Kidney epithelial cell (primary cell): Measurements from ENCODE around the gene HS1BP3. TPM values are rescaled to one million over a fixed set of nuclear protein-coding genes. Genes with fewer than 3 reads are reported as not detected.

Source experiments
- DNase-seq: peaks from one replicate; pipeline ENCODE4 v3.0.0-alpha.2; 2010; ENCODE audit warnings: low read depth
- H3K27me3 ChIP-seq: 2 replicates; pipeline ENCODE4 v1.6.0; 2011; ENCODE audit warnings: low read length; ENCODE audit not compliant: control insufficient read depth, insufficient read depth
- H3K36me3 ChIP-seq: 2 replicates; pipeline ENCODE4 v1.5.1; 2011; ENCODE audit warnings: low read length; ENCODE audit not compliant: control insufficient read depth, insufficient read depth
- H3K4me3 ChIP-seq: 2 replicates; pipeline ENCODE4 v1.5.1; 2011; ENCODE audit warnings: low read depth, mild to moderate bottlenecking, control low read depth, low read length
- CTCF ChIP-seq: IDR thresholded peaks from 2 replicates; pipeline ENCODE4 v1.5.1; 2011; ENCODE audit warnings: mild to moderate bottlenecking, moderate library complexity, low read length, control low read depth, inconsistent platforms; ENCODE audit not compliant: insufficient read depth, poor library complexity, severe bottlenecking
- total RNA-seq: library from RNA; depleted of rRNA; stranded (reverse); fragments of >200 nt; gene quantifications from 2 replicates; pipeline ENCODE4 v1.2.3, GENCODE V29; 2015

HS1BP3 gene
- total RNA-seq, 1 donor from 2014 or later = 42.4 TPM

- TF ChIP-seq CTCF = no peak
- H3K4me3 ChIP-seq = no peak overlapping the region
- peaks cover 56% of the 10 kb centered on the region for H3K27me3 ChIP-seq
- no peaks in the 10 kb centered on the region for H3K36me3 ChIP-seq
- DNase-seq = no peak
These were observed 21.5 kb upstream of the HS1BP3 start for GRCh38 chr2:20672201-20672951.

- H3K4me3 ChIP-seq = no peak overlapping the region
- no peak for TF ChIP-seq CTCF
- no peaks in the 10 kb centered on the region for H3K36me3 ChIP-seq
- peaks cover 59% of the 10 kb centered on the region for H3K27me3 ChIP-seq
- no peak for DNase-seq
These were observed 20.8 kb upstream of the HS1BP3 start for GRCh38 chr2:20671736-20672080.

- TF ChIP-seq CTCF = no peak
- H3K36me3 ChIP-seq = no peaks in the 10 kb centered on the region
- DNase-seq = no peak
- no peak overlapping the region for H3K4me3 ChIP-seq
- peaks cover 65% of the 10 kb centered on the region for H3K27me3 ChIP-seq
These were observed 20.3 kb upstream of the HS1BP3 start for GRCh38 chr2:20671036-20671735.

GRCh38 chr2:20670315-20671035, 19.6 kb upstream of the HS1BP3 start:
- H3K27me3 ChIP-seq = peaks cover 72% of the 10 kb centered on the region
- TF ChIP-seq CTCF = no peak

GRCh38 chr2:20669562-20670314, 18.8 kb upstream of the HS1BP3 start:
- no peak for TF ChIP-seq CTCF
- Histone ChIP-seq H3K36me3 (no peaks in the 10 kb centered on the region), H3K4me3 (no peak overlapping the region), H3K27me3 (peaks cover 79% of the 10 kb centered on the region)
- DNase-seq = no peak

More at GRCh38 chr2:20670315-20671035, 19.6 kb upstream of the HS1BP3 start:
- H3K36me3 ChIP-seq = no peaks in the 10 kb centered on the region
- H3K4me3 ChIP-seq = no peak overlapping the region
- DNase-seq = no peak
